ENCODE measurements around the gene DNAJB13.
"Not testable (repeated sequence)": the region's sequence is repeated elsewhere in the genome, so short reads cannot be mapped to it uniquely, and the experiment has no call there.

Gene DNAJB13

GRCh38 chr11:73978576-73979086 is 27.8 kb downstream of the DNAJB13 start:
- no peak for DNase-seq

GRCh38 chr11:73980001-73980961 is 29.5 kb downstream of the DNAJB13 start:
- no peak for DNase-seq

- DNase-seq, result no peak
Measured at GRCh38 chr11:73981051-73981805, 30.4 kb downstream of the DNAJB13 start.

GRCh38 chr11:73982595-73982989 is 31.8 kb downstream of the DNAJB13 start, which contains the start of gene UCP2:
Gene UCP2 (minus strand): TSS chr11:73982843. CDS start chr11:73978378, 4,465 bp downstream.
- DNase-seq, result peak; percentile 81

GRCh38 chr11:73982990-73983740 is 32.3 kb downstream of the DNAJB13 start:
- peak; percentile 90 for DNase-seq

- DNase-seq, result no peak
Measured at GRCh38 chr11:73983741-73984538, 33.1 kb downstream of the DNAJB13 start.

GRCh38 chr11:73985661-73986060 is 34.8 kb downstream of the DNAJB13 start:
- not testable (repeated sequence) for DNase-seq

GRCh38 chr11:73988227-73988626 is 37.4 kb downstream of the DNAJB13 start:
- DNase-seq, result no peak

- no peak for DNase-seq
Measured at GRCh38 chr11:73989156-73989555, 38.3 kb downstream of the DNAJB13 start.

GRCh38 chr11:73990730-73991129 is 39.9 kb downstream of the DNAJB13 start:
- no peak for DNase-seq

GRCh38 chr11:73991471-73992006 is 40.7 kb downstream of the DNAJB13 start:
- DNase-seq, result no peak

GRCh38 chr11:73995247-73995646 is 44.4 kb downstream of the DNAJB13 start:
- peak; percentile 15 for DNase-seq

GRCh38 chr11:73995731-73996130 is 44.9 kb downstream of the DNAJB13 start:
- no peak for DNase-seq

- no peak for DNase-seq
Measured at GRCh38 chr11:73996161-73996747, 45.4 kb downstream of the DNAJB13 start.

- DNase-seq, result no peak
Measured at GRCh38 chr11:73997120-73997770, 46.4 kb downstream of the DNAJB13 start.

GRCh38 chr11:73998846-73999575 is 48.2 kb downstream of the DNAJB13 start:
- no peak for DNase-seq

- DNase-seq, result no peak
Measured at GRCh38 chr11:73999581-74000306, 48.9 kb downstream of the DNAJB13 start.

- DNase-seq, result no peak
Measured at GRCh38 chr11:74000307-74001133, 49.7 kb downstream of the DNAJB13 start.

All from fibroblast of skin of back (primary cell).